GM18526 (cell line): Measurements from ENCODE around the gene MAN1B1.

Experiments used
- POLR2A ChIP-seq: IDR thresholded peaks from 3 replicates; pipeline ENCODE4 v1.6.1; 2011; ENCODE audit not compliant: insufficient read length; ENCODE audit errors: extremely low read depth

Gene MAN1B1

GRCh38 chr9:137116027-137116507 is 29.3 kb downstream of the MAN1B1 start:
- TF ChIP-seq POLR2A = no peak

DNA sequence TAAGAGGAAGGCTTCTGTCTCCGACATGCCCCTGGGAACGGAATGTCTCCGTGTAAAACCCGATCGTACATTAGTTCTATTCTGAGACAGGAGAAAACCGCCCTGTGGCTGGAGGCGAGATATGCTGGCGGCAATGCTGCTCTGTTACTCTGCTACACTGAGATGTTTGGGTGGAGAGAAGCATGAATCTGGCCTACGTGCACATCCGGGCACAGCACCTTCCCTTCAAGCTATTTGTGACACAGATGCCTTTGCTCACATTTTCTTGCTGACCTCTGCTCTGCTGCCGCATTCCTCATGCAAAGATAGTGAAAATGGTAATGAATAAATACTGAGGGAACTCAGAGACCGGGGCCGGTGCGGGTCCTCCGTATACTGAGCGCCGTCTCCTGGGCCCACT is 29.9 kb downstream of the MAN1B1 start:
- TF ChIP-seq POLR2A = no peak

GRCh38 chr9:137117269-137117731 is 30.5 kb downstream of the MAN1B1 start:
- no peak for TF ChIP-seq POLR2A

DNA sequence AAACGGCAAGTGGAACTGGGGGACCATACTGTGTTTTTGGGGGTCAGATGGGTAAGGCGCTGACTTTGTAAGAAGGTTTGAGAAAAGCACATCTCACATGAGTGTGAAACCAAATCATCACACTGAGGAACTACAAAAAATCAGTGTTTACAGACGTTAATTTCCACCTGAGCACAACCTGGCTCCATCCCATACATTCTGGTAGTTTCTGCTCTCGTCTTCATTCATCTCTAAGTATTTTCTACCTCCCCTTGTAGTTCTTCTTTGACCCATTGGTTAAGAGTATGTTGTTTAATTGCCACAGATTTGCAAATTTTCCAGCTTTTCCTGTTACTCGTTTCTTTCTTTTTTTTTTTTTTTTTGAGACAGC is 36.7 kb downstream of the MAN1B1 start:
- no peak for TF ChIP-seq POLR2A

DNA sequence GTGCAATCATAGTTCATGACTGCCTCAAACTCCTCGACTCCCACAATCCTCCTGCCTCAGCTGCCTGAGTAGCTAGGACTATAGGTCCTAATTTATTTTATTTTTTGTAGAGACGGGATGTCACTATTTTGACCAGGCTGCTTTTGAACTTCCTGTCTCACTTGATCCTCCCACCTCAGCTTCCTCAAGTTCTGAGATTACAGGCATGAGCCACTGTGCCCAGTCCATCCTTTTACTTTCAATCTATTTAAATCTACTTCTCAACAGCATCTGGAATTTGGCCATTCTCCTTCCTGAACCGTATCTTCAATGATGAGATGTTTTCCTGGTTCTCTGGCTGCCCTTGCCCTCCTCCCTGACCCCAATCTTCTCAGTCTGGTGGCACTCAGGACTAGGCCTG is 40.0 kb downstream of the MAN1B1 start:
- TF ChIP-seq POLR2A = no peak

- no peak for TF ChIP-seq POLR2A
Observed at GRCh38 chr9:137127301-137128157, 40.7 kb downstream of the MAN1B1 start.

GRCh38 chr9:137128158-137128861 is 41.5 kb downstream of the MAN1B1 start:
- TF ChIP-seq POLR2A = no peak

- no peak for TF ChIP-seq POLR2A
Observed at GRCh38 chr9:137128862-137129455, 42.2 kb downstream of the MAN1B1 start.

DNA sequence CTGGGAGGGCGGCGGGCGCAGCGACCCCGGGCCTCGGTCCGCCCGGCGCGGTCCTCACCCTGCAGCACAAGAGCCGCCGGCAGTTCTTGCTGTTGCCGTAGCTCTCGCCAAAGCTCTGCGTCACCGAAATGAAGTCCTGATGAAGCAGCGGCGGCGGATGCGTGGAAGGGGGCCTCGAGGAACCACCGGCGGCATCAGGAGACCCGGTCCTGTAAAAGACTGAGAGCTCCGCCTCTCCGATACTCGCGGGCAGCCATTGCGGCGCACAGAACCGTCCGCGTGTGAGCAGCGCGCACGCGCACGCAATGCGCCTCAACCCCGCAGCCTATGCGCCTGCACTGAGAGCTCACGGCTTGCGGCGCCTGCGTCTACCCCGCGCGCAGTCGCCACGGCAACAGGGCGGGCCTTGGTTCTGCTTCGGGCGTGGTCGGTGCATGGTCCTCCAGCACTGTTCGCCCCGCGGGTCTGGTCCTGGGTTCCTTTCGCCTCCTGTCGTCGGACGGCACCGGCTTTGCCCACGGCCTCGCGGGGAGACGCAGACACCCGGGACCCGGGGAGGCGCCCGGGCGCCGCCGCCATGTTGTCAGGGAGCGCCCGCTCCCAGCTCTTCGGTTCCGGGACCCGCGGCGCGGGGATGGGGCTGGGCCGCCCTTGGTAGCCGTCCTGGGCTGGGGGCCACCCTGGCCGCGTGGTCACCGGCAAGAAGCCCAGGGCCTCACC is 42.8 kb downstream of the MAN1B1 start:
- TF ChIP-seq POLR2A = peak; percentile 82

- TF ChIP-seq POLR2A = no peak
Observed at GRCh38 chr9:137130176-137130755, 43.5 kb downstream of the MAN1B1 start.

DNA sequence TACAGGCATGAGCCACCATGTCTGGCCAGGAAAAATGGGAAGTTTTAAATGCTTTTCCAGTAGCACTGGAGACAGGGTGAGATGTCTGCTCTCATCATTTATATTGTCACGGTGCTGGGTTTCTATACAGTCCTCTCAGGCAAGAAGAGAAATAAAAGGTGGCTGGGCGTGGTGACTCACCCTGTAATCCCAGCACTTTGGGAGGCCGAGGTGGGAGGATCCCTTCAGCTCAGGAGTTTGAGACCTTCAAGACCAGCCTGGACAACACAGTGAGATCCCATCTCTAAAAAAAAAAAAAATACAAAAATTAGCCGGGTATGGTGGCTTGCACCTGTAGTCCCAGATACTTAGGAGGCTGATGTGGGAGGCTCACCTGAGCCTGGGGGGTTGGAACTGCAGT is 47.4 kb downstream of the MAN1B1 start:
- no peak for TF ChIP-seq POLR2A

- TF ChIP-seq POLR2A = no peak
Observed at GRCh38 chr9:137136261-137136880, 49.6 kb downstream of the MAN1B1 start.

DNA sequence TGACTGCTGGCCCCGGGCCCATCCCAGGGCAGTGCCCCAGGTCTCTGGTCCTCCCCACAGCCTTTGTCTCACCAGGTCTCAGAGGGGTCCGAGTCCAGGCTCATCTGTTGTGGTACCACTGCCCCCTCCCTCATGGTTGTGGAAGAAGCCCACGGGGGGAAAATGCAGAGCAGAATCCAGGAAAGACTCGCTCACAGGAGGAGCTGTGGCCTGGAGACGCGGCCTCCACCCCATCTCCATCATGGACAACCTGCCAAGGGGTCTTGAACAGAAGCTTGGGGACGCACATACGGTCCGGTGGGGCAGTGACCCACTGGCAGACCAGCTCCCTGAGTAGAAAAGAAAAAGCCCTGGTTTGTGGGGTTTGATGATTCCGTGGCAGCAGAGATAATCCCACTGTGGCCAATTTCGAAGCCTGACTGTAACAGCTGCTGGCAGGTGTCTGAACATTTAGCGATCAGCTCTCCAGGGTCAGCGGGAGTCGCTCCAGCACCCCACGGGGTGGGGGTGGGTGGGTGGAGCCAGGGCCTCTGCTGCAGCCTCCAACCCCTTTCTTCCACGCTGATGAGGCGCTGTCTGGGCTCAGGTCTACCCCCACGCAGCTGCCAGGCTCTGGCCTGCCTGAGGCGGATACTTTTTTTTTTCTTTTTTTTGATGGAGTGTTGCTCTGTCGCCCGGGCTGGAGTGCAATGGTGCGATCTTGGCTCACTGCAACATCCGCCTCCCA is 50.3 kb downstream of the MAN1B1 start:
- no peak for TF ChIP-seq POLR2A
